ENCODE data around the gene FAM83C. TPM values are rescaled to one million over a fixed set of nuclear protein-coding genes. Genes with fewer than 3 reads are reported as not detected.

The FAM83C gene
- total and polyA plus RNA-seq, 9 of the 15 experiments (the other 6 are each of a cell fraction or from before 2014, with no cell fraction given) = not detected

GRCh38 chr20:35269055-35269781 lies 23.0 kb downstream of the FAM83C start (continued):
- no peak for TF ChIP-seq E2F4 (CRISPR knock-in tag; IDR thresholded peaks at IDR 0.05; ENCODE audit: low read depth)
- TF ChIP-seq ZFX (CRISPR knock-in tag; IDR thresholded peaks at IDR 0.05) = 0 out of 2 replicates have a peak, but pooled peaks have one; percentile 36
- no peak for TF ChIP-seq RREB1 (CRISPR knock-in tag; IDR thresholded peaks at IDR 0.05)
- TF ChIP-seq PHF8 (IDR thresholded peaks at IDR 0.05; ENCODE audit: borderline replicate concordance, low read length) = no peak
- TF ChIP-seq JUN (IDR thresholded peaks at IDR 0.05; ENCODE audit: borderline replicate concordance, low read depth, low read length) = no peak
- TF ChIP-seq JUN (CRISPR knock-in tag; IDR thresholded peaks at IDR 0.05; ENCODE audit: borderline replicate concordance) = 0 out of 2 replicates have a peak, but pooled peaks have one; percentile 36
- TF ChIP-seq SRSF1 (IDR thresholded peaks at IDR 0.05; ENCODE audit: low read depth, low read length) = no peak
- TF ChIP-seq HNRNPUL1 (IDR thresholded peaks at IDR 0.05; ENCODE audit: low read length) = no peak
- TF ChIP-seq ZC3H8 (IDR thresholded peaks at IDR 0.05) = no peak
- peak; percentile 77 for TF ChIP-seq CREM (IDR thresholded peaks at IDR 0.05; ENCODE audit: low read depth)
- no peak for TF ChIP-seq BHLHE40 (IDR thresholded peaks at IDR 0.05; ENCODE audit: low read length)
- TF ChIP-seq RNF219 (CRISPR knock-in tag; IDR thresholded peaks at IDR 0.05) = no peak
- TF ChIP-seq CLOCK (CRISPR knock-in tag; IDR thresholded peaks at IDR 0.05; ENCODE audit: borderline replicate concordance) = no peak
- TF ChIP-seq ZBTB7A (IDR thresholded peaks at IDR 0.05; ENCODE audit: borderline replicate concordance, control insufficient read depth, low read depth, low read length) = no peak
- TF ChIP-seq ZZZ3 (IDR thresholded peaks at IDR 0.05) = no peak
- no peak for TF ChIP-seq XRCC4 (IDR thresholded peaks at IDR 0.05; ENCODE audit: extremely low read depth, insufficient read depth, insufficient read length)
